GM13976 (cell line): ENCODE measurements around the gene XXYLT1.
"Not testable (repeated sequence)": the region's sequence is repeated elsewhere in the genome, so short reads cannot be mapped to it uniquely, and the experiment has no call there.

ENCODE experiments used
- DNase-seq: peaks from one replicate; pipeline ENCODE4 v3.0.0; 2012; ENCODE audit warnings: low spot score
- in situ Hi-C: fragments of 300-500 bp; cut with MboI; formaldehyde crosslinking; loops from one replicate; pipeline ENCODE4 v1.12.0; 2022; ENCODE audit warnings: low sequenced_read_pairs, mixed read lengths, inconsistent platforms; ENCODE audit not compliant: unreplicated experiment
- TF ChIP-seq, protein P1 (sequence below): IDR thresholded peaks from 2 replicates; pipeline ENCODE4 v1.5.1; 2012; ENCODE audit warnings: borderline replicate concordance, mild to moderate bottlenecking; ENCODE audit not compliant: insufficient read depth; ENCODE audit errors: extremely low read depth, missing control alignments, control extremely low read depth

The XXYLT1 gene

DNA sequence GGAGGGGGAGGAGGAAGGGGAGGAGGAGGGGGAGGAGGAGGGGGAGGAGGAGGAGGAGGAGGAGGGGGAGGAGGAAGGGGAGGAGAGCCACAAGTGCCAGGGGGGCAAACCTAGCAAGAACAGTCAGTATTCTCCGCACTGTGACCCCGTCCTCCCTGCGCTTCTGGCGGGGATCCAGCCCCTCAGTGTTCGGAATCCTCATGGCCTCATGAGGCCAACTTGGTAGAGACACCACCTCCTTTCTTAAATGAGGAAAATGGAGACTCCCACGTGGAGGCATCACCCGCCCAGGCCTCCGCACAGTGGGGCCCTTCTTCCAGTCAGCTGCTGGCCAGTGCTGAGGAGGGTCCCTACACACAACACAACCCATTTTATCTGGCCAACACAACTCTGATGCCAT lies 163.4 kb downstream of the XXYLT1 start:
- DNase-seq: no peak
- in situ Hi-C loops: loop anchor here (10.0 kb wide), 1 partner anchor 423 kb away; the partner anchor contains the start of gene FAM43A
- TF ChIP-seq, protein P1, sequence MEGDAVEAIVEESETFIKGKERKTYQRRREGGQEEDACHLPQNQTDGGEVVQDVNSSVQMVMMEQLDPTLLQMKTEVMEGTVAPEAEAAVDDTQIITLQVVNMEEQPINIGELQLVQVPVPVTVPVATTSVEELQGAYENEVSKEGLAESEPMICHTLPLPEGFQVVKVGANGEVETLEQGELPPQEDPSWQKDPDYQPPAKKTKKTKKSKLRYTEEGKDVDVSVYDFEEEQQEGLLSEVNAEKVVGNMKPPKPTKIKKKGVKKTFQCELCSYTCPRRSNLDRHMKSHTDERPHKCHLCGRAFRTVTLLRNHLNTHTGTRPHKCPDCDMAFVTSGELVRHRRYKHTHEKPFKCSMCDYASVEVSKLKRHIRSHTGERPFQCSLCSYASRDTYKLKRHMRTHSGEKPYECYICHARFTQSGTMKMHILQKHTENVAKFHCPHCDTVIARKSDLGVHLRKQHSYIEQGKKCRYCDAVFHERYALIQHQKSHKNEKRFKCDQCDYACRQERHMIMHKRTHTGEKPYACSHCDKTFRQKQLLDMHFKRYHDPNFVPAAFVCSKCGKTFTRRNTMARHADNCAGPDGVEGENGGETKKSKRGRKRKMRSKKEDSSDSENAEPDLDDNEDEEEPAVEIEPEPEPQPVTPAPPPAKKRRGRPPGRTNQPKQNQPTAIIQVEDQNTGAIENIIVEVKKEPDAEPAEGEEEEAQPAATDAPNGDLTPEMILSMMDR: no peak

DNA sequence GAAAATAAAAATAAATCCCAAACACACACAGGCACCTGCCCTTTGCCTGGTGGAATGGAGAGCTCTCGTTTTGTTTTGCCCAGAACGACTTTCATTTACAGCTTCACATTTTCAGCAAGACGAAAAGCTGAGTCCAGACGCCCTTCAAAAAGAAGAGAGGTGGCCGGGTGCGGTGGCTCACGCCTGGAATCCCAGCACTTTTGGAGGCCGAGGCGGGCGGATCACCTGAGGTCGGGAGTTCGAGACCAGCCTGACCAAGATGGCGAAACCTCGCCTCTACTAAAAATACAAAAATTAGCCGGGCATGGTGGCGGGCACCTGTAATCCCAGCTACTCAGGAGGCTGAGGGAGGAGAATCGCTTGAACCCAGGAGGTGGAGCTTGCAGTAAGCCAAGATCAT lies 163.9 kb downstream of the XXYLT1 start:
- in situ Hi-C loops: loop anchor here (10.0 kb wide), 1 partner anchor 422 kb away; the partner anchor contains the start of gene FAM43A
- DNase-seq: not testable (repeated sequence)

DNA sequence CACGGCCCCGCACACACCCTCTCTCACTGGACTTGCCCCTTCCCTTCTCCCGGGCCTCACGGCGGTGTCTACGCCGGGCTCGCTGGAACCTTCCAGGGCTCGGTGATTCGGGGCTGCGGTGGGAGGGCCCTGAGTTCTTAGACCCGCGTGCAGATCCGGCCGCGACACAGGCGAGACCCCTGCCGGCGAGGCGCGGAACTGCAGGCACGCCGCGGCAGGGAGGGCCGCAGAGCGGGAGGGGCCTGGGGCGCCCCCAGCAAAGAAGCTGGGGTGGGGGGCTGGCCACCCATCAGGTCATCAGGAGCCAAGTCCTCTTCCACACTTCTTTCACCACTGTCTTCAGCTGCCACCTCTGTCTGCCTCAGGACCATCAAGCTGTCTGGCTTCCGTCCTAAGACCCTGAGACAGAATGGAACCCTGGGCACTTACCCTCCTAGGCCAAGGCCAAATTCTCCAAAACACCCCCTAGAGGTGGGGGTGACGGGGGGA lies 164.5 kb downstream of the XXYLT1 start:
- in situ Hi-C loops: loop anchor here (10.0 kb wide), 1 partner anchor 422 kb away; the partner anchor contains the start of gene FAM43A
- DNase-seq: peak; percentile 88
- TF ChIP-seq, protein P1: peak; percentile 99

DNA sequence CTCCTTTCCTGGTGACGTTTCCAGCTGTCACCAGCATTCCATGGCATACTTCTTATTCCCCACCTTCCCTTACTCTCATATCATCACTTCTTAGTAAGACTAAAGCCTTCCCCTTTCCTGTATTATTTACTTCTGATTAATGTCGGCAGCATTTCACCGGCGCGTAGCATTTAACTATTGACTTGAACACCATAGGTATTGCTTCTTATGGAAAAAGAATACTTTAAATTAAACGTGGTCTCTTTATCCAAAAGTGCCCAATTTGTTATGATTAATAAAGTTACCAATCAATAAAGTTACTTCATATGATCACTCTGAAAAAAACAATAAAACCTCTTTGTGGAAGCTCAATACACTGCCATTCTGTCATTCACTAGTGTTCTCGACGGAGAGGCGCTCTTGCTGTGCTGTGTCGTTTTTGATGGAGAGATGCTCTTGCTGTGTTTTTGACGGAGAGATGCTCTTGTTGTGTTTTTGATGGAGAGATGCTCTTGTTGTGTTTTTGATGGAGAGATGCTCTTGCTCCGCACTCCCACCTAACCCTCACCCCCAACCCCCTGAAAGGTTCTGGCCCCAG lies 165.0 kb downstream of the XXYLT1 start:
- TF ChIP-seq, protein P1: no peak
- in situ Hi-C loops: loop anchor here (10.0 kb wide), 1 partner anchor 421 kb away; the partner anchor contains the start of gene FAM43A
- DNase-seq: no peak

DNA sequence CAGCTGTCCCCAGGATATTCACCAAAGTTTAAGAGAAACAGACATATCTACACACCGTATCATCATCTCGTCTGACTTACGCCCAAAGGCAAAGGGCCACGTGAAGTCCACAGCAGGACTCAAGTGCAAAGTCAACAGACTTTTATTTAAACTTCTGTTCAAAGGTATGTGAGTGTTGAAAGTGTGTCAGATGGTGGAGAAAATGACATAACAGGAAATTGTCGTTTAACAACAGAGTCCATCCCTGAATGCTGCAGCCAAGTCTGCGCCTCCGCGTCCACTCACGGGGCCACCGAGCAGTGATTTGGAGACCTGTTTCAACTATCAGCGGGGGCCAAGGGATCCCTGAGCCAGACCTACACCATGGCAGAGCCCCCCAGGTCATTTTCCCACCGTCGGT lies 165.6 kb downstream of the XXYLT1 start:
- TF ChIP-seq, protein P1: no peak
- no peak for DNase-seq
- in situ Hi-C loops: loop anchor here (10.0 kb wide), 1 partner anchor 421 kb away; the partner anchor contains the start of gene FAM43A

- DNase-seq: no peak
- TF ChIP-seq, protein P1: no peak
- in situ Hi-C loops: loop anchor here (10.0 kb wide), 1 partner anchor 420 kb away; the partner anchor contains the start of gene FAM43A
These were observed 166.6 kb downstream of the XXYLT1 start for GRCh38 chr3:195104340-195104739.

GRCh38 chr3:195103623-195104022 lies 167.3 kb downstream of the XXYLT1 start:
- TF ChIP-seq, protein P1: no peak
- in situ Hi-C loops: loop anchor here (10.0 kb wide), 1 partner anchor 419 kb away; the partner anchor contains the start of gene FAM43A
- no peak for DNase-seq
